GM12878 (cell line): ENCODE data around the gene GALNT16. TPM values are rescaled to one million over a fixed set of nuclear protein-coding genes. Genes with fewer than 3 reads are reported as not detected.

Source experiments
- ATAC-seq: fragments of 200-7000 bp; cut with Tn5 transposase; 3 replicates; pipeline ENCODE4 v1.9.1; 2020; ENCODE audit warnings: mild to moderate bottlenecking, moderate library complexity
- BruUV-seq: library from RNA; stranded (reverse); fragments of 400-500 nt; replicated peaks from 2 replicates; lab custom pipeline; 2021; lab: Mats Ljungman, UMichigan
- CTCF ChIA-PET: fragments of 300-600 bp; sonication (Branson Sonifier 250); formaldehyde crosslinking; extraction: SDS; loops from one replicate; lab custom pipeline; 2021; ENCODE audit warnings: inconsistent platforms; lab: Yijun Ruan, JAX
- POLR2A ChIA-PET: fragments of 350-600 bp; formaldehyde crosslinking; extraction: SDS; loops from one replicate; lab custom pipeline; 2021; ENCODE audit warnings: inconsistent platforms; lab: Charles Lee
- RAD21 ChIA-PET: fragments of 300-600 bp; sonication (Branson Sonifier 250); formaldehyde crosslinking; loops from one replicate; lab custom pipeline; 2023; ENCODE audit warnings: antibody characterized with exemption; ENCODE audit not compliant: unreplicated experiment; lab: Charles Lee
- SMC1A ChIA-PET: fragments of 300-600 bp; sonication (Branson Sonifier 250); formaldehyde crosslinking; loops from one replicate; lab custom pipeline; 2023; ENCODE audit not compliant: unreplicated experiment, uncharacterized antibody; lab: Charles Lee
- DNase-seq: peaks from one replicate; pipeline ENCODE4 v3.0.0-alpha.2; 2011; ENCODE audit warnings: low read depth, low spot score
- FAIRE-seq: peaks from 3 replicates; lab custom pipeline; 2011; peaks lifted over from hg19 to GRCh38; lab: Jason Lieb, UNC
- H2AFZ ChIP-seq: 2 replicates; pipeline ENCODE4 v1.6.0; 2011; ENCODE audit warnings: low read depth, low read length, control low read depth; ENCODE audit not compliant: control insufficient read depth
- H3K27ac ChIP-seq: 2 replicates; pipeline ENCODE4 v1.5.1; 2011; ENCODE audit warnings: control low read depth; ENCODE audit not compliant: control insufficient read depth, insufficient read depth
- H3K27me3 ChIP-seq, 2 experiments: replicated peaks in 1 of 2; 2 replicates each; pipeline versions ENCODE4 v1.6.0 to v1.6.1; 2011; ENCODE audit warnings: low read length in 1 of 2; ENCODE audit not compliant: control insufficient read depth in 2 of 2, insufficient read depth in 2 of 2
- H3K36me3 ChIP-seq, 2 experiments: 2 replicates each; pipeline ENCODE4 v1.5.1; 2011; ENCODE audit warnings: low read length in 1 of 2; ENCODE audit not compliant: control insufficient read depth in 2 of 2, insufficient read depth in 2 of 2
- H3K4me1 ChIP-seq: 2 replicates; pipeline ENCODE4 v1.6.1; 2011; ENCODE audit warnings: mild to moderate bottlenecking, low read length, moderate library complexity, mixed read lengths; ENCODE audit not compliant: control insufficient read depth, insufficient read depth
- H3K4me2 ChIP-seq: 2 replicates; pipeline ENCODE4 v1.6.0; 2011; ENCODE audit warnings: control low read depth; ENCODE audit not compliant: control insufficient read depth, insufficient read depth
- H3K4me3 ChIP-seq: fragments of 200-600 bp; sonication (generic); 2 replicates; pipeline ENCODE4 v1.5.1; 2016
- H3K79me2 ChIP-seq: 2 replicates; pipeline ENCODE4 v1.6.0; 2011; ENCODE audit warnings: low read length; ENCODE audit not compliant: control insufficient read depth, insufficient read depth
- H3K9ac ChIP-seq: 2 replicates; pipeline ENCODE4 v1.8.0; 2011; ENCODE audit warnings: low read length, control low read depth, mixed read lengths; ENCODE audit not compliant: control insufficient read depth, insufficient read depth
- H3K9me3 ChIP-seq: replicated peaks from 3 replicates; pipeline ENCODE4 v1.5.1; 2011; ENCODE audit warnings: mild to moderate bottlenecking, low read length; ENCODE audit not compliant: control insufficient read depth, insufficient read depth
- H4K20me1 ChIP-seq: 2 replicates; pipeline ENCODE4 v1.6.0; 2011; ENCODE audit not compliant: control insufficient read depth, insufficient read depth
- CTCF ChIP-seq, 3 experiments: IDR thresholded peaks in 2 of 3; conservative IDR thresholded peaks in 1 of 3; 2 replicates each; pipeline ENCODE4 v1.5.1; 2011; ENCODE audit warnings: low read depth in 3 of 3, low read length in 3 of 3, mild to moderate bottlenecking in 3 of 3, control low read depth in 2 of 3, moderate library complexity in 2 of 3, inconsistent platforms in 1 of 3, mixed read lengths in 1 of 3; ENCODE audit not compliant: control insufficient read depth in 2 of 3, insufficient read depth in 1 of 3; ENCODE audit errors: extremely low read depth in 1 of 3
- RAD21 ChIP-seq: IDR thresholded peaks from 2 replicates; pipeline ENCODE4 v1.6.1; 2011; ENCODE audit warnings: mild to moderate bottlenecking, low read depth, low read length, moderate library complexity; ENCODE audit not compliant: insufficient read depth
- RELA ChIP-seq: fragments of 450-650 bp; IDR thresholded peaks from 2 replicates; pipeline ENCODE4 v1.8.0; 2014; ENCODE audit warnings: borderline replicate concordance; ENCODE audit not compliant: partially characterized antibody
- SMC3 ChIP-seq: IDR thresholded peaks from 2 replicates; pipeline ENCODE4 v1.6.1; 2011; ENCODE audit warnings: low read length, improper control_type of control experiment, borderline replicate concordance
- WGBS: methylation state at CpG from one replicate; pipeline ENCODE4 v1.1.6; 2016; ENCODE audit warnings: low lambda C conversion rate; ENCODE audit not compliant: insufficient replicate concordance, insufficient coverage; ENCODE audit errors: missing lambda C conversion rate; 5-methylcytosine and 5-hydroxymethylcytosine counted together
- in situ Hi-C: fragments of 300-500 bp; cut with MboI; formaldehyde crosslinking; loops from 9 replicates; pipeline ENCODE4 v1.14.3; 2018; ENCODE audit warnings: mixed read lengths
- intact Hi-C: fragments of 100-400 bp; cut with micrococcal nuclease; formaldehyde crosslinking; loops from one replicate; pipeline ENCODE4 v1.14.2; 2022; ENCODE audit not compliant: unreplicated experiment
- polyA plus RNA-seq, 11 experiments: library from polyadenylated mRNA; depleted of rRNA in 4 of 11; unstranded in 6 of 11; stranded (reverse) in 5 of 11; fragments of >200 nt; fragmentation: Nextera tagmentation in 4 of 11; fragmentation: Illumina TruSeq in 1 of 11; extraction: Ambion mirVana in 4 of 11; extraction: Trizol in 1 of 11; gene quantifications; 1 replicate in 1 of 11; 2 replicates in 10 of 11; pipeline versions ENCODE4 v1.2.1 to v1.2.3, GENCODE V29; 2011 to 2016; ENCODE audit warnings: inconsistent platforms in 2 of 11, missing spikeins in 2 of 11, low read depth in 1 of 11
- total RNA-seq, 4 experiments: library from RNA; depleted of rRNA in 3 of 4; stranded (reverse); fragments of >200 nt in 3 of 4; fragmentation: Illumina TruSeq in 1 of 4; extraction: Trizol in 1 of 4; gene quantifications; 2 replicates each; pipeline versions ENCODE4 v1.2.1 to v1.2.3, GENCODE V29; 2013 to 2021

The GALNT16 gene
- total and polyA plus RNA-seq, 10 of the 15 experiments (the other 5 are each of a cell fraction or from before 2014, with no cell fraction given): under 0.01 to 0.08 (median 0.03) TPM; not detected in 3

GRCh38 chr14:69247676-69248440 is 12.1 kb upstream of the GALNT16 start:
- in situ Hi-C loops: loop anchor here (25.0 kb wide), 1 partner anchor 489 kb away; no protein-coding TSS in a partner anchor
- FAIRE-seq: no peak
- Histone ChIP-seq H3K9ac (no peak overlapping the region), H3K36me3 (no peaks in the 10 kb centered on the region), H4K20me1 (no peaks in the 10 kb centered on the region), H2AFZ (no peak overlapping the region), H3K27ac (no peak overlapping the region), H3K4me3 (no peak overlapping the region), H3K79me2 (no peaks in the 10 kb centered on the region), H3K4me1 (no peaks in the 10 kb centered on the region), H3K9me3 (no peaks in the 10 kb centered on the region), H3K27me3 (no peaks in the 10 kb centered on the region), H3K4me2 (no peak overlapping the region)
- no peak for ATAC-seq
- peak in 2 of 3 experiments; percentile 16 to 17; a peak in 2 of 6 replicates for TF ChIP-seq CTCF (IDR thresholded peaks at IDR 0.05 in 2 of 3, conservative IDR thresholded peaks at IDR 0.05 in 1 of 3; ENCODE audit: control insufficient read depth in 2 of 3, extremely low read depth in 1 of 3, insufficient read depth in 1 of 3, low read depth in 3 of 3, low read length in 3 of 3)
- no peak for TF ChIP-seq RELA
- peak; percentile 28; the same call in 1 of the 2 replicates for TF ChIP-seq RAD21
- peak; percentile 26; the same call in 1 of the 2 replicates for TF ChIP-seq SMC3
- WGBS: 62% methylated on average over 3 of the region's 3 CpGs
- ChIA-PET SMC1A (interaction anchor here (0.6 to 2.8 kb wide), 5 partner anchors 41 to 212 kb away, joined by 3 to 20 read pairs (median 4); partner anchors contain the start of gene EXD2), CTCF (interaction anchor here (0.6 to 3.7 kb wide), 10 partner anchors 9 to 327 kb away, joined by 3 to 26 read pairs (median 4); partner anchors contain the start of gene CCDC177), RAD21 (interaction anchor here (2.1 kb wide), 1 partner anchor 212 kb away, joined by 10 read pairs; no protein-coding TSS in a partner anchor), POLR2A (no interaction called here)
- no peak for DNase-seq
- intact Hi-C loops: no loop called here
- no TSS peak for BruUV-seq
